Measurements from ENCODE around the gene MEX3B. TPM values are rescaled to one million over a fixed set of nuclear protein-coding genes. Genes with fewer than 3 reads are reported as not detected.

Gene MEX3B
- total RNA-seq, 1 experiment from 2014 or later, result 11.0 TPM

- peaks cover 0 to 5% (median 0%) of the 10 kb centered on the region in 3 experiments; a peak in 1 of 7 replicates for H3K36me3 Mint-ChIP-seq (ENCODE audit: insufficient read depth in 1 of 3, low read depth in 3 of 3)
- H3K23me2 ChIP-seq (ENCODE audit: insufficient read length, low read depth, low read length, poor library complexity, severe bottlenecking), result no peaks in the 10 kb centered on the region
- no peaks in the 10 kb centered on the region for H4K20me1 ChIP-seq (ENCODE audit: control insufficient read depth, insufficient read depth, insufficient read length)
- H2AK5ac ChIP-seq (ENCODE audit: insufficient read length, low read length), result no peak overlapping the region
- H3K4me1 Mint-ChIP-seq, result no peaks in the 10 kb centered on the region
- no peaks in the 10 kb centered on the region for H3K9me3 ChIP-seq (ENCODE audit: control insufficient read depth, low read depth, low read length)
- no peak overlapping the region for H2AFZ ChIP-seq (ENCODE audit: low read length)
- no peak for TF ChIP-seq CTCF (conservative IDR thresholded peaks at IDR 0.05)
- no peaks in the 10 kb centered on the region for H3K79me1 ChIP-seq (ENCODE audit: insufficient read depth, low read depth, low read length, poor library complexity, severe bottlenecking)
- no peak overlapping the region for H2BK5ac ChIP-seq (ENCODE audit: insufficient read length, low read length)
- no peak overlapping the region for H3T11ph ChIP-seq (ENCODE audit: low read length)
- H2BK20ac ChIP-seq (ENCODE audit: low read depth, low read length, poor library complexity, severe bottlenecking), result no peak overlapping the region
- no CpG with 5 or more reads among the region's 3 CpGs for WGBS (ENCODE audit: extremely low coverage, insufficient read length, low lambda C conversion rate)
- no peak overlapping the region for H3K9ac ChIP-seq (ENCODE audit: extremely low read depth, insufficient read length, low read length)
- H4K8ac ChIP-seq (replicated peaks; ENCODE audit: insufficient read length, low read depth, low read length), result no peak overlapping the region
- H3K4me2 ChIP-seq (ENCODE audit: insufficient read depth, insufficient read length, low read length), result no peak overlapping the region
- no peak overlapping the region for H3K27ac Mint-ChIP-seq
- no peak overlapping the region for H3K23ac ChIP-seq (ENCODE audit: insufficient read length, low read depth, low read length)
- peaks cover 16% of the 10 kb centered on the region for H3K27me3 Mint-ChIP-seq (ENCODE audit: low read depth)
- no peak overlapping the region for H4K5ac ChIP-seq (ENCODE audit: insufficient read length, low read depth, low read length)
- H3K14ac ChIP-seq (ENCODE audit: insufficient read depth, low read length), result no peak overlapping the region
- no peak for DNase-seq
- H2BK15ac ChIP-seq (ENCODE audit: low read depth, low read length), result no peak overlapping the region
- H3K4ac ChIP-seq (ENCODE audit: low read depth, low read length), result no peak overlapping the region
- H3K18ac ChIP-seq (ENCODE audit: insufficient read length, low read depth, low read length), result no peak overlapping the region
- H4K91ac ChIP-seq (ENCODE audit: insufficient read length, low read depth, low read length), result no peak overlapping the region
- H3K56ac ChIP-seq (ENCODE audit: insufficient read length, low read depth, low read length), result no peak overlapping the region
- no peak overlapping the region for H2BK120ac ChIP-seq (ENCODE audit: low read depth, low read length, poor library complexity, severe bottlenecking)
- no peak overlapping the region for H3K4me3 Mint-ChIP-seq
- peaks cover 2 to 12% of the 10 kb centered on the region in 2 experiments; a peak in 3 of 5 replicates for H3K9me3 Mint-ChIP-seq
- no peaks in the 10 kb centered on the region for H3K27me3 ChIP-seq (ENCODE audit: insufficient read depth, low read length)
- H2BK12ac ChIP-seq (ENCODE audit: insufficient read length, low read depth, low read length), result no peak overlapping the region
- no peak overlapping the region for H3K27ac ChIP-seq (ENCODE audit: insufficient read length, low read depth, low read length)
- H3K4me1 ChIP-seq (ENCODE audit: insufficient read depth, low read length), result no peaks in the 10 kb centered on the region
- no peaks in the 10 kb centered on the region for H3K79me2 ChIP-seq (ENCODE audit: insufficient read depth, low read length)
Measured at GRCh38 chr15:82014989-82015388, 30.8 kb downstream of the MEX3B start.

Measured in H9 (cell line).